ENCODE data around the gene RNF157.

RNF157 gene

GRCh38 chr17:76131692-76132573 is 108.4 kb downstream of the RNF157 start:
- no peak overlapping the region for H3K4me3 ChIP-seq (ENCODE audit: control insufficient read depth in 1 of 7, extremely low read depth in 1 of 7, insufficient read depth in 4 of 7, low read depth in 2 of 7, low read length in 6 of 7)
- whole genome bisulfite sequencing (ENCODE audit: insufficient coverage) = 97% methylated on average over 15 of the region's 21 CpGs
- no peaks in the 10 kb centered on the region for H3K36me3 ChIP-seq (ENCODE audit: control insufficient read depth in 4 of 4, insufficient read depth in 4 of 4, low read length in 3 of 4)
- ChIA-PET CTCF (interaction anchor here (1.2 to 6.1 kb wide), 3 partner anchors 10 to 148 kb away, joined by 4 to 32 read pairs (median 5); no protein-coding TSS in a partner anchor), POLR2A (no interaction called here)
- H3K27me3 ChIP-seq (replicated peaks in 2 of 5; ENCODE audit: control insufficient read depth in 4 of 5, insufficient read depth in 5 of 5, low read length in 4 of 5) = no peaks in the 10 kb centered on the region
- no peaks in the 10 kb centered on the region for H3K9me3 ChIP-seq (ENCODE audit: control extremely low read depth in 1 of 5, control insufficient read depth in 4 of 5, insufficient read depth in 2 of 5, low read depth in 1 of 5, low read length in 4 of 5)
- no peak overlapping the region for H3K27ac ChIP-seq (ENCODE audit: insufficient read depth in 1 of 2, low read depth in 1 of 2, low read length in 2 of 2, poor library complexity in 1 of 2, severe bottlenecking in 2 of 2)
- DNase-seq = no peak
- H3K4me1 ChIP-seq (ENCODE audit: control extremely low read depth in 1 of 4, control insufficient read depth in 4 of 4, insufficient read depth in 4 of 4, low read length in 3 of 4) = peaks cover 0 to 11% (median 10%) of the 10 kb centered on the region in 4 experiments

GRCh38 chr17:76131051-76131691 is 109.1 kb downstream of the RNF157 start:
- DNase-seq = no peak
- no peak overlapping the region for H3K4me3 ChIP-seq (ENCODE audit: control insufficient read depth in 1 of 7, extremely low read depth in 1 of 7, insufficient read depth in 4 of 7, low read depth in 2 of 7, low read length in 6 of 7)
- no peaks in the 10 kb centered on the region for H3K9me3 ChIP-seq (ENCODE audit: control extremely low read depth in 1 of 5, control insufficient read depth in 4 of 5, insufficient read depth in 2 of 5, low read depth in 1 of 5, low read length in 4 of 5)
- POLR2A ChIA-PET = interaction anchor here (1.0 kb wide), 1 partner anchor 10 kb away, joined by 3 read pairs; no protein-coding TSS in a partner anchor
- H3K4me1 ChIP-seq (ENCODE audit: control extremely low read depth in 1 of 4, control insufficient read depth in 4 of 4, insufficient read depth in 4 of 4, low read length in 3 of 4) = peaks cover 0 to 11% (median 10%) of the 10 kb centered on the region in 4 experiments
- no peak overlapping the region for H3K27ac ChIP-seq (ENCODE audit: insufficient read depth in 1 of 2, low read depth in 1 of 2, low read length in 2 of 2, poor library complexity in 1 of 2, severe bottlenecking in 2 of 2)
- CTCF ChIA-PET = interaction anchor here (0.8 to 6.1 kb wide), 7 partner anchors 8 to 52 kb away, joined by 3 to 32 read pairs (median 3); partner anchors contain the start of gene FOXJ1
- WGBS (ENCODE audit: insufficient coverage) = 92% methylated on average over 19 of the region's 21 CpGs
- H3K27me3 ChIP-seq (replicated peaks in 2 of 5; ENCODE audit: control insufficient read depth in 4 of 5, insufficient read depth in 5 of 5, low read length in 4 of 5) = no peaks in the 10 kb centered on the region
- no peaks in the 10 kb centered on the region for H3K36me3 ChIP-seq (ENCODE audit: control insufficient read depth in 4 of 4, insufficient read depth in 4 of 4, low read length in 3 of 4)

DNA sequence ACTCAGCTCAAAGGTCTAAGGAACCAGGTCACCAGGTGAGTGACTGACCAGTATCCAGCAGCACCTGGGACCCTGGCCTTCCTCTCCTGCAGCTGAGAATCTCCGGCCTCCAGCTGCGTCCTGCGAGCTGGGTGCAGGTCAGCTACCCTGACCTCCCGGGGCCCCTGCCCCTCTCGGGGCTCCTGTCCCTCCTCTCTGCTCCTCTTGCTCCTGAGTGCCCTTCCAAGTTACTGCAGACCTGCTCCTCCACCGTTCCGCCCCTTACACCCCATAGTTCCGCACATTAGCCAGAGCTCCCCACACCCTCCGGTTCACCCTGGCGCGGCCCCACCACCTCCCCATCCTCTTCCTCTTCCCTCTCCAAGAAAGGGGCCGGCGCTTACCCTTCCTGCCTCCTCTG is 109.8 kb downstream of the RNF157 start:
- WGBS (ENCODE audit: insufficient coverage) = 24% methylated on average over 13 of the region's 13 CpGs
- H3K4me1 ChIP-seq (ENCODE audit: control extremely low read depth in 1 of 4, control insufficient read depth in 4 of 4, insufficient read depth in 4 of 4, low read length in 3 of 4) = peaks cover 0 to 11% (median 10%) of the 10 kb centered on the region in 4 experiments
- no peaks in the 10 kb centered on the region for H3K36me3 ChIP-seq (ENCODE audit: control insufficient read depth in 4 of 4, insufficient read depth in 4 of 4, low read length in 3 of 4)
- peak overlapping the region in 1 of 7 experiments; percentile 4 for H3K4me3 ChIP-seq (ENCODE audit: control insufficient read depth in 1 of 7, extremely low read depth in 1 of 7, insufficient read depth in 4 of 7, low read depth in 2 of 7, low read length in 6 of 7)
- no peaks in the 10 kb centered on the region for H3K27me3 ChIP-seq (replicated peaks in 2 of 5; ENCODE audit: control insufficient read depth in 4 of 5, insufficient read depth in 5 of 5, low read length in 4 of 5)
- no peaks in the 10 kb centered on the region for H3K9me3 ChIP-seq (ENCODE audit: control extremely low read depth in 1 of 5, control insufficient read depth in 4 of 5, insufficient read depth in 2 of 5, low read depth in 1 of 5, low read length in 4 of 5)
- POLR2A ChIA-PET = interaction anchor here (1.0 kb wide), 1 partner anchor 9 kb away, joined by 3 read pairs; no protein-coding TSS in a partner anchor
- no peak overlapping the region for H3K27ac ChIP-seq (ENCODE audit: insufficient read depth in 1 of 2, low read depth in 1 of 2, low read length in 2 of 2, poor library complexity in 1 of 2, severe bottlenecking in 2 of 2)
- CTCF ChIA-PET = interaction anchor here (0.7 to 6.1 kb wide), 10 partner anchors 8 to 149 kb away, joined by 3 to 32 read pairs (median 3); partner anchors contain the start of gene FOXJ1
- no peak for DNase-seq

GRCh38 chr17:76125922-76126321 is 114.4 kb downstream of the RNF157 start:
- POLR2A ChIA-PET = no interaction called here
- H3K36me3 ChIP-seq (ENCODE audit: control insufficient read depth in 4 of 4, insufficient read depth in 4 of 4, low read length in 3 of 4) = no peaks in the 10 kb centered on the region
- no peak for DNase-seq
- no peaks in the 10 kb centered on the region for H3K27me3 ChIP-seq (replicated peaks in 2 of 5; ENCODE audit: control insufficient read depth in 4 of 5, insufficient read depth in 5 of 5, low read length in 4 of 5)
- no peak overlapping the region for H3K27ac ChIP-seq (ENCODE audit: insufficient read depth in 1 of 2, low read depth in 1 of 2, low read length in 2 of 2, poor library complexity in 1 of 2, severe bottlenecking in 2 of 2)
- CTCF ChIA-PET = interaction anchor here (0.9 to 3.4 kb wide), 11 partner anchors 11 to 173 kb away, joined by 3 to 23 read pairs (median 4); no protein-coding TSS in a partner anchor
- no peaks in the 10 kb centered on the region for H3K9me3 ChIP-seq (ENCODE audit: control extremely low read depth in 1 of 5, control insufficient read depth in 4 of 5, insufficient read depth in 2 of 5, low read depth in 1 of 5, low read length in 4 of 5)
- no CpG with 5 or more reads among the region's 1 CpG for WGBS (ENCODE audit: insufficient coverage)
- H3K4me1 ChIP-seq (ENCODE audit: control extremely low read depth in 1 of 4, control insufficient read depth in 4 of 4, insufficient read depth in 4 of 4, low read length in 3 of 4) = peaks cover 0 to 23% (median 20%) of the 10 kb centered on the region in 4 experiments
- H3K4me3 ChIP-seq (ENCODE audit: control insufficient read depth in 1 of 7, extremely low read depth in 1 of 7, insufficient read depth in 4 of 7, low read depth in 2 of 7, low read length in 6 of 7) = no peak overlapping the region

DNA sequence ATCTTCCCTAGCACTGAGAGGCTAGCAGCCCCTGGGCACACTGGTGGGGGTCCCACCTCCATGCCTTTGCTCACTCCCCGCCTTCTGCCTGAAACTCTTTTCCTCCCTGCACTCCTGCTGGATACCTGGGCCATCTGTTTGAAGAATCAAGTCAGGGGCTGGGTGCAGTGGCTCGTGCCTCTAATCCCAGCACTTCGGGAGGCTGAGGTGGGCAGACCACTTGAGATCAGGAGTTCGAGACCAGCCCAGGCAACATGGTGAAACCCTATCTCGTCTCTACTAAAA is 115.0 kb downstream of the RNF157 start:
- WGBS (ENCODE audit: insufficient coverage) = 93% methylated on average over 4 of the region's 5 CpGs
- Histone ChIP-seq H3K36me3 (ENCODE audit: control insufficient read depth in 4 of 4, insufficient read depth in 4 of 4, low read length in 3 of 4) (no peaks in the 10 kb centered on the region), H3K4me1 (ENCODE audit: control extremely low read depth in 1 of 4, control insufficient read depth in 4 of 4, insufficient read depth in 4 of 4, low read length in 3 of 4) (peaks cover 0 to 19% (median 17%) of the 10 kb centered on the region in 4 experiments), H3K4me3 (ENCODE audit: control insufficient read depth in 1 of 7, extremely low read depth in 1 of 7, insufficient read depth in 4 of 7, low read depth in 2 of 7, low read length in 6 of 7) (no peak overlapping the region), H3K27ac (ENCODE audit: insufficient read depth in 1 of 2, low read depth in 1 of 2, low read length in 2 of 2, poor library complexity in 1 of 2, severe bottlenecking in 2 of 2) (no peak overlapping the region), H3K9me3 (ENCODE audit: control extremely low read depth in 1 of 5, control insufficient read depth in 4 of 5, insufficient read depth in 2 of 5, low read depth in 1 of 5, low read length in 4 of 5) (no peaks in the 10 kb centered on the region), H3K27me3 (replicated peaks in 2 of 5; ENCODE audit: control insufficient read depth in 4 of 5, insufficient read depth in 5 of 5, low read length in 4 of 5) (no peaks in the 10 kb centered on the region)
- CTCF ChIA-PET = interaction anchor here (0.6 to 11.5 kb wide), 13 partner anchors 7 to 174 kb away, joined by 3 to 110 read pairs (median 4); no protein-coding TSS in a partner anchor
- POLR2A ChIA-PET = no interaction called here
- no peak for DNase-seq

GRCh38 chr17:76124582-76125390 is 115.5 kb downstream of the RNF157 start:
- WGBS (ENCODE audit: insufficient coverage) = 98% methylated on average over 17 of the region's 22 CpGs
- Histone ChIP-seq H3K27me3 (replicated peaks in 2 of 5; ENCODE audit: control insufficient read depth in 4 of 5, insufficient read depth in 5 of 5, low read length in 4 of 5) (no peaks in the 10 kb centered on the region), H3K4me1 (ENCODE audit: control extremely low read depth in 1 of 4, control insufficient read depth in 4 of 4, insufficient read depth in 4 of 4, low read length in 3 of 4) (peaks cover 0 to 15% (median 14%) of the 10 kb centered on the region in 4 experiments), H3K9me3 (ENCODE audit: control extremely low read depth in 1 of 5, control insufficient read depth in 4 of 5, insufficient read depth in 2 of 5, low read depth in 1 of 5, low read length in 4 of 5) (no peaks in the 10 kb centered on the region), H3K4me3 (ENCODE audit: control insufficient read depth in 1 of 7, extremely low read depth in 1 of 7, insufficient read depth in 4 of 7, low read depth in 2 of 7, low read length in 6 of 7) (no peak overlapping the region), H3K36me3 (ENCODE audit: control insufficient read depth in 4 of 4, insufficient read depth in 4 of 4, low read length in 3 of 4) (no peaks in the 10 kb centered on the region), H3K27ac (ENCODE audit: insufficient read depth in 1 of 2, low read depth in 1 of 2, low read length in 2 of 2, poor library complexity in 1 of 2, severe bottlenecking in 2 of 2) (no peak overlapping the region)
- ChIA-PET POLR2A (no interaction called here), CTCF (interaction anchor here (0.6 to 11.5 kb wide), 14 partner anchors 8 to 174 kb away, joined by 3 to 110 read pairs (median 6); no protein-coding TSS in a partner anchor)
- peak in 1 of 3 donors; percentile 36 for DNase-seq

Data from common myeloid progenitor, CD34-positive (primary cell).